OCI-LY3 (cell line): Measurements from ENCODE around the gene AUTS2.

ENCODE experiments used
- CTCF ChIP-seq: fragments of 200-600, 300-600 bp; sonication (generic); IDR thresholded peaks from 2 replicates; pipeline ENCODE4 v1.5.1; 2014; ENCODE audit warnings: antibody characterized with exemption, low read length, low read depth
- EZH2phosphoT487 ChIP-seq: fragments of 200-600 bp; shearing (Covaris generic); IDR thresholded peaks from 2 replicates; pipeline ENCODE4 v1.6.1; 2018; ENCODE audit warnings: antibody characterized with exemption, mixed run types, low read depth

DNA sequence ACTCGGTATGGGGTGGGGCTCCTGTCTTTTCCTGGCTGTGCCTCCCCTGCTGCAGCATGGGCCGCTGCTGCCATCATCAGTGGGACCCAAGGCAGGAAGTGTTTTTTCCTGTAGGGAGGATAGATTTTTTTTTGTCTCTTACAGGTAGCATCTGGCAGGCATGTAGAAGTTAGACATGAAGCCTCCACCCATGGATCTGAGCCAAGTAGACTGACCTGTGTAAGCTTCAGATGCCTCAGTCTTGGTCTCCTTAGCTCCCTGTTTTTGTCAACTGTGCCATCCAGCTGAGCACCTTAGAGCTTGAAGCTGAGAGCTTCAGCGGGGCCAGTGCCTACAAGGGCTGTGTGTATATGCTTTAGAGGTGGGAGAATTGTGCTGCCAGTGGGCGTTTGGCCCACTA, 93.5 kb downstream of the AUTS2 start:
- TF ChIP-seq CTCF (no peak), EZH2phosphoT487 (no peak)
